Activated T-cell treated with anti-CD3 and anti-CD28 coated beads, Interleukin-2, amount 50 U/mL, for 4 hours (primary cell): ENCODE measurements around the gene ZEB2. TPM values are rescaled to one million over a fixed set of nuclear protein-coding genes. Genes with fewer than 3 reads are reported as not detected.

Experiments used
- ATAC-seq, 2 donors: fragments of 200-7000 bp; cut with Tn5 transposase; one replicate each; pipeline ENCODE4 v1.10.0; 2021
- DNase-seq: peaks from one replicate; pipeline ENCODE4 v3.0.0-alpha.2; 2020
- H3K27me3 Mint-ChIP-seq: one replicate; pipeline ENCODE4 v1.8.0; 2021; ENCODE audit warnings: low read depth, mixed read lengths
- H3K36me3 Mint-ChIP-seq: one replicate; pipeline ENCODE4 v1.8.0; 2022; ENCODE audit warnings: mixed read lengths; ENCODE audit not compliant: insufficient read depth
- H3K4me1 Mint-ChIP-seq: one replicate; pipeline ENCODE4 v1.8.0; 2021; ENCODE audit warnings: low read depth, mixed read lengths
- H3K4me3 Mint-ChIP-seq: one replicate; pipeline ENCODE4 v1.8.0; 2021; ENCODE audit warnings: mild to moderate bottlenecking, moderate library complexity, mixed read lengths
- H3K9me3 Mint-ChIP-seq: one replicate; pipeline ENCODE4 v1.8.0; 2021; ENCODE audit warnings: mixed read lengths
- total RNA-seq, 3 donors: library from RNA; stranded (reverse); gene quantifications; one replicate each; pipeline ENCODE4 v1.2.1, GENCODE V29; 2021

ZEB2 gene
- total RNA-seq, 3 donors from 2014 or later: 14.4 to 35.9 (median 25.1) TPM

DNA sequence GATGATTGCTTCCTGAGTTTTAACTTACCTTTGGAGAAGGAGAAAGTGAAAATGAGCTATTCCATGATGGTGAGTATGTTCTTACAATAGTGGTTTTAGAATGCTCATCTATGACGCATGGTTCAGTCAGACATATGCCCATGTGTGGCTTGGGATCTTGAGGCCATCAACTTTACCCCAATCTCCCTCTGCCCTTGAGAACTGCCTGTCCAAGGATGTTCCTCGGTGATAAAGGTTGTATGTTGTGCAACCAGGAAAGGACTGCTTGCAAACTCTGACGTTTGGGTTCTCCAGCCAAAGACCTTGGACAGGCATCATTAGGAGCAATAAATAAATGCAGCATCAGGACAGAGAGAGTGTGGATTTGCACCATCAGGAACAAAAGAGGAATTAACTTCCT, 165.0 kb downstream of the ZEB2 start:
- no peaks in the 10 kb centered on the region for H3K36me3 Mint-ChIP-seq
- H3K27me3 Mint-ChIP-seq: no peaks in the 10 kb centered on the region
- no peaks in the 10 kb centered on the region for H3K9me3 Mint-ChIP-seq
- H3K4me1 Mint-ChIP-seq: peaks cover 26% of the 10 kb centered on the region
- ATAC-seq (no peak), DNase-seq (no peak)
- H3K4me3 Mint-ChIP-seq: no peak overlapping the region

DNA sequence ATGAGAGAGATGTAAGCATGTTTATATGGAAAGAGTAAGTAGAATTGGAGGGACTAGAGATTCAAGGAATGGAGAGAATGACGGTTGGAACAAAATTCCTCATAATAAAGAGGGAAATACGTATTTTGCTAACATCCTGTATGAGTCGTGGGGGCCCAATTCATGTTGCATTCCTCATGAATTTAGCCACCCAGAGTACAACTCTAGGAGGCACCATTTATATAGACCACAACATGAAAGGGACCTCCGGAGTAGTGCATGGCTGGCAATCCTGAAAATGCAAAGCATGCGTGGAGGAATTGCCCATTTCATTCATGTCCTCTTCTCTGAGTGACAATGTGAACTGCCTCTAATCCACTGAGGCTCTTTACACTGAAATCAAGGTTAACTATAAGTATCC, 168.2 kb downstream of the ZEB2 start:
- no peaks in the 10 kb centered on the region for H3K36me3 Mint-ChIP-seq
- DNase-seq: no peak
- no peaks in the 10 kb centered on the region for H3K27me3 Mint-ChIP-seq
- no peak for ATAC-seq
- no peak overlapping the region for H3K4me3 Mint-ChIP-seq
- no peaks in the 10 kb centered on the region for H3K9me3 Mint-ChIP-seq
- H3K4me1 Mint-ChIP-seq: peaks cover 11% of the 10 kb centered on the region

DNA sequence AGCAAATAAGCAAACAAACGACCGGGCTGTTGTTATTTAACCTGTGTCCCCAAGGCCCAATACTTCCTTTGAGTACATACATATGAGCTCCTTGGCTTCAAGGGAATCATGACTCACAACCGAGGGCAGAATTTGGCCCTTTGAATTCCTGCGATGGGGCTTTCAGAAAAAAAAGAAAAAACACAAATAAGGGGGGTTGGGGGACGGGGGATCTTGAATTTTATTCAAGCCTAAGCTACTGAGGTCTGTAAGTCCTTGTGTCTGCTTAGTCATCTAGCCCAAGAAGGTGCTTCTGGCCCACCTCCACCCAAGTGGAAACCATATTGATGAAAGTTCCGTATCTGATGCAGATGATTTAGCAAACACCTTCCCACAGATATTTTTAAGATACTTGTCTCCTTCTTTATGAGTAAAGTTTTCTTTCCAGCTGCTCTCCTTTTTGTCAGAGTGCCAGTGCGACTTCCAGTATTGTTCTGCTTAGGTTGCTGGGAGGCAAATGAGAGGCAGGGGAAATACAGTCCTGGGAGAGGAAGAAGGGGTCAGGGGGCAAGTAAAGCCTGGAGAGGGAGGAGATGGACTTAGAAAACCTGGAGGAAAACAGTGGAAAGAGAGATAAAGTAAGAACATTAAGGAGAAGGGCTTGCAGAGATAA, 169.6 kb downstream of the ZEB2 start:
- Mint-ChIP-seq H3K9me3 (no peaks in the 10 kb centered on the region), H3K4me3 (peak overlapping the region; percentile 39), H3K4me1 (peaks cover 11% of the 10 kb centered on the region), H3K27me3 (no peaks in the 10 kb centered on the region), H3K36me3 (no peaks in the 10 kb centered on the region)
- peak; percentile 79 to 80 for ATAC-seq
- peak; percentile 4 for DNase-seq

DNA sequence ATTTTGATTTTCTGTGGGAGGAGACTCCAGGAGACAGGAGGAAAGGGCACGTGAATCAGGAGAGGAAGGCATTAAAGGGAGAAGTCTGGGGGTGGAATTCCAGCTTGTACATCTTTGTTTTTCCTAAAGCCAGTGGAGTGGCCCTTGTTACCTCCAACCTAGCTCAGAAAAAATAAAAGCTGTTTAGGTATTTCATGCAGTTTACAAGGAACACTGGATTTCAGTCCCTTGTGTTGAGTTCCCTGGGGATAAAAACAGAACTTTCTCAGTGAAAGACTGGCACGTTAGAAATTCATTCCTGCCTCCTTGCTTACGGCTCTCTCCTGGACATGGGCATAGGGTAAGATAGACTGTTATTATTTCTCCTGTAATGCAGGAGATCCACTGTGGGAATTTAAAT, 170.2 kb downstream of the ZEB2 start:
- DNase-seq (no peak), ATAC-seq (no peak)
- Mint-ChIP-seq H3K4me1 (peaks cover 11% of the 10 kb centered on the region), H3K4me3 (no peak overlapping the region), H3K9me3 (no peaks in the 10 kb centered on the region), H3K27me3 (no peaks in the 10 kb centered on the region), H3K36me3 (no peaks in the 10 kb centered on the region)

DNA sequence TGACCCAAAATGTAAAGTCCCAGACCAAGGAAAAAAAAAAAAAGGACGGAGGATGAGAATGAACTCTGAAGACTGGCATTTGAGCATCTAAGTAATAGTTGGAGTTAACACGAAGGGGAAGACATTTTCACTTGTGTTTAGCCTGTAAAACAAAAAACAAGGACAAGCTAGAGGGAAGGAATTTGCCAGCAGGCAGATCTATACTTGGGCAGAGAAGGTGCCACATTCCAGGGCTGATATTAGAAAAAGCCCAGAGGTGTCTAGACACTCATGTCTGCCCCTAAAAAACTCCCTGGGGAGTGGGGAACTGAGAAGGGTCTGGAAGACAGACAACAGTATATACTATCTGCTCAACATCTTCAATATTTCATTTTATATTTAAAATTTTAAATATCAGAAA, 171.1 kb downstream of the ZEB2 start:
- DNase-seq: no peak
- no peak for ATAC-seq
- H3K4me1 Mint-ChIP-seq: peaks cover 11% of the 10 kb centered on the region
- no peaks in the 10 kb centered on the region for H3K9me3 Mint-ChIP-seq
- no peak overlapping the region for H3K4me3 Mint-ChIP-seq
- no peaks in the 10 kb centered on the region for H3K27me3 Mint-ChIP-seq
- no peaks in the 10 kb centered on the region for H3K36me3 Mint-ChIP-seq

DNA sequence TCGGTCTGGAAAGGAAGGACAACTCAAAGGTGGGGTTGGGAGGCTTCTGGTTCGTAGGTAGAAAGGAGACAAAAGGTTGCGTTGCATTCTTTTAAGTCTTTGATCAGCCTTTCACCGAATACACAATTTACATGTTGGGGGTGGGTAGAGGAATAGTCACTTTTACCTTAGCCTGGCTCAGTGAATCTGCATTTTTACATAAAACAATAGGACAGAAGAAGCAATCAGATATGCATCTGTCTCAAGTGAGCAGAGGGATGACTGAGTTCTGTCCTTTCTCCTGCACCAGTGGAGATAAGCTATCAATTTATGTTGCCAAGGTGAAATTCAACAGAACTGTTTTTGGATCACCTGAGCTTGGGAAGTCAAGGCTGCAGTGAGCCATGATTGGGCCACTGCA, 173.7 kb downstream of the ZEB2 start:
- Mint-ChIP-seq H3K4me3 (no peak overlapping the region), H3K4me1 (peaks cover 17% of the 10 kb centered on the region)
- ATAC-seq: no peak

DNA sequence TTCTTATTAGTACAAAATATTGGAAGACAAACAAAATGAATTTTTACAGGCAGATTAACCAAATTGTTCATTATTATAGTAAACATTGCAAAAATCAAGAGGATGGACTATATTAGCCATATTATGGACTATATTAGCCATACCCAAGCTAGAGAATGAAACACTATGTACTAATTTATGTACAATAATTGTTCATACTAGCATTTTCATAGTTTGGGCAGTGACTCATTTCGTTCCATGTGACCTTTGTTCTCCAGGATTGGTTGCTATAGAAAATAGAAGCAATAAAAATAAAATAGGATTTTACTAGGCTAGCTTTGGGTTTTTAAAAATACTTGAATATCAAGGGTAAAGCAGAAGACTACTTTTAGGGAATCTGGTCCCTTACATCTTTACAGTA, 176.8 kb downstream of the ZEB2 start:
- Mint-ChIP-seq H3K4me1 (peaks cover 7% of the 10 kb centered on the region), H3K36me3 (no peaks in the 10 kb centered on the region), H3K9me3 (no peaks in the 10 kb centered on the region), H3K4me3 (no peak overlapping the region), H3K27me3 (no peaks in the 10 kb centered on the region)
- ATAC-seq (no peak), DNase-seq (no peak)

More for the DNA sequence above, 173.7 kb downstream of the ZEB2 start:
- no peaks in the 10 kb centered on the region for H3K36me3 Mint-ChIP-seq
- H3K9me3 Mint-ChIP-seq: no peaks in the 10 kb centered on the region
- DNase-seq: no peak
- no peaks in the 10 kb centered on the region for H3K27me3 Mint-ChIP-seq

DNA sequence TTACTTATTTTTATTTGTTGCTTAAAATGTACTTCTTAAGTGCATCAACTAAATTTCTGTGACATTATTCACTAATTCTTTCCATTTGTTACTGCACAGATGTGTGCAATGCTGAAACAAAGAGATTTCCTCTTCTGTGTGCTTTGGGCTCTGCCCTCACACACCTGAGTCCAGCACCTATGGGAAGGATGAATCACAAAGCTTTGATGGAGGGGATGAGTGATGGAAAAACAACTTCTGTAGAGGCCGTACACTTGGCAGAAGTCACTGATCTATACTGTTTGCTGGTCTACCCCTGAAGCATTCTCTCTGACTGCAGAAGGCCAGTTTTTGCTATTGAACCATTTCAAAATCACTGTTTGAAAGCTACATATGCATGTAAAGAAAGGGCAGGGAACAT, 178.4 kb downstream of the ZEB2 start:
- H3K9me3 Mint-ChIP-seq: no peaks in the 10 kb centered on the region
- peaks cover 7% of the 10 kb centered on the region for H3K4me1 Mint-ChIP-seq
- H3K27me3 Mint-ChIP-seq: no peaks in the 10 kb centered on the region
- H3K36me3 Mint-ChIP-seq: no peaks in the 10 kb centered on the region
- ATAC-seq (no peak), DNase-seq (no peak)
- no peak overlapping the region for H3K4me3 Mint-ChIP-seq

DNA sequence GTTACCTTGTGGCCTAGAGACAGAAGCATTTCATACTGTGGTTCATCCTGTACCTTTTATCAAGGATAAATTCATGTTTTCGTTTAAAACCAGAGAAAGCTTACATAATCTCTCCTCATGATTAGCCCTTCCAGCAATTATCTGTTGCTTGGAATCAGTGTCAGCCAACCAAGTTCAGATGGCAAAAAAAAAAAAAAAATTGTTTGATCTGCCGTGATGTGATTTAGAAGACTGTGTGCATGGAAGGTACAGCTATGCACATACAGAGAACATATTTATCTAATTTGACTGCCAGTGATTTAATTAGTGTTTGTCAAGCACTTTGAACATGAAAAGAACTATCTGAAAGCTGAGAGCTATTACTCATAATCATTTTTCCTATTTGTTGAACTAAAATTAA, 180.9 kb downstream of the ZEB2 start:
- Mint-ChIP-seq H3K4me3 (no peak overlapping the region), H3K27me3 (no peaks in the 10 kb centered on the region), H3K9me3 (no peaks in the 10 kb centered on the region), H3K4me1 (peaks cover 7% of the 10 kb centered on the region), H3K36me3 (no peaks in the 10 kb centered on the region)
- ATAC-seq (no peak), DNase-seq (no peak)

DNA sequence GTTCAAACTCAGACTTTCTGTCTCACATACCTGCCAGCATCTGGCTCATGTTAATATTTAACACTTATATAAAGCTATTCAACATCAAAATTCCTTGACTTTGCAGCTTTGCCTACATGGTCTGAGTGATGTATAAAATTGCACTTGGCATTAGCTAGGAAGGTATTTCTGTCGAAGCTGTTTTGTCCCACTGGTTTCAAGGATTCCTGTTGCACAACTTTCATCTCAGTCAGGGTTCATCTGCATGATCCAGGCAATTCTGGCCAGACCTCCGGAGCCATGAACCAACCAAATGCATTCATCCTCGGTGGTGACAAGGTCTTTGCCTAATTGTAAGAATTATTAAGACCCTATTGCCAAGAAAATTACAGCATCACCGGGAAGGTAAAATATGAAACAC, 185.4 kb downstream of the ZEB2 start:
- ATAC-seq: no peak
- Mint-ChIP-seq H3K27me3 (no peaks in the 10 kb centered on the region), H3K9me3 (no peaks in the 10 kb centered on the region)

More for the DNA sequence above, 185.4 kb downstream of the ZEB2 start:
- H3K4me3 Mint-ChIP-seq: no peak overlapping the region
- no peak for DNase-seq
- peaks cover 3% of the 10 kb centered on the region for H3K36me3 Mint-ChIP-seq
- H3K4me1 Mint-ChIP-seq: peaks cover 28% of the 10 kb centered on the region
